K562 (cell line): ENCODE measurements around the gene EMD. TPM values are rescaled to one million over a fixed set of nuclear protein-coding genes. Genes with fewer than 3 reads are reported as not detected.
A peak's percentile ranks its signal among the peaks of the same experiment; 100 is the strongest.

Experiments
- ATAC-seq: fragments of 200-7000 bp; cut with Tn5 transposase; 3 replicates; pipeline ENCODE4 v1.9.1; 2020; ENCODE audit warnings: moderate library complexity
- BruUV-seq: library from RNA; stranded (reverse); fragments of 400-500 nt; replicated peaks from 2 replicates; lab custom pipeline; 2021; lab: Mats Ljungman, UMichigan
- CTCF ChIA-PET: fragments of 300-600 bp; formaldehyde crosslinking; extraction: SDS; loops from one replicate; lab custom pipeline; 2021; ENCODE audit warnings: low intra/inter-chr PET ratio; lab: Yijun Ruan, JAX
- POLR2A ChIA-PET: fragments of 300-600, 350-650 bp; sonication (Branson Sonifier 250); formaldehyde crosslinking; extraction: SDS; loops from one replicate; lab custom pipeline; 2021; ENCODE audit warnings: antibody characterized with exemption, inconsistent platforms; lab: Yijun Ruan, JAX
- DNase-seq, 4 experiments: peaks; one replicate each; pipeline versions ENCODE4 v3.0.0 to v3.0.0-alpha.2; 2011 to 2018; ENCODE audit warnings: low spot score in 3 of 4, mixed read lengths in 3 of 4; ENCODE audit errors: extremely low read depth in 1 of 4
- FAIRE-seq: peaks from 2 replicates; lab custom pipeline; 2011; peaks lifted over from hg19 to GRCh38; lab: Jason Lieb, UNC
- H2AFZ ChIP-seq: 2 replicates; pipeline ENCODE4 v1.6.0; 2011; ENCODE audit warnings: low read depth, low read length, control low read depth, inconsistent platforms
- H3K27ac ChIP-seq: fragments of 200-600 bp; 3 replicates; pipeline ENCODE4 v1.8.0; 2011; ENCODE audit warnings: low read depth, mild to moderate bottlenecking, control low read depth, inconsistent platforms, low read length, moderate library complexity, mixed read lengths; ENCODE audit errors: extremely low read depth
- H3K27me3 ChIP-seq, 2 experiments: fragments of 300-600 bp in 1 of 2; 2 replicates in 1 of 2; 3 replicates in 1 of 2; pipeline versions ENCODE4 v1.6.0 to v1.8.0; 2011; ENCODE audit warnings: inconsistent platforms in 2 of 2, low read length in 2 of 2, mild to moderate bottlenecking in 1 of 2, mixed read lengths in 1 of 2, moderate library complexity in 1 of 2; ENCODE audit not compliant: control insufficient read depth in 2 of 2, insufficient read depth in 2 of 2
- H3K36me3 ChIP-seq: fragments of 300-600 bp; 3 replicates; pipeline ENCODE4 v1.8.0; 2011; ENCODE audit warnings: mild to moderate bottlenecking, low read length, inconsistent platforms; ENCODE audit not compliant: control insufficient read depth, insufficient read depth
- H3K4me1 ChIP-seq, 2 experiments: fragments of 200-600 bp in 1 of 2; replicated peaks in 1 of 2; 2 replicates in 1 of 2; 3 replicates in 1 of 2; pipeline versions ENCODE4 v1.5.1 to v1.8.0; 2011; ENCODE audit warnings: inconsistent platforms in 2 of 2, low read length in 2 of 2, mild to moderate bottlenecking in 1 of 2, mixed read lengths in 1 of 2, moderate library complexity in 1 of 2; ENCODE audit not compliant: control insufficient read depth in 2 of 2, insufficient read depth in 2 of 2
- H3K4me2 ChIP-seq: 2 replicates; pipeline ENCODE4 v1.6.1; 2011; ENCODE audit warnings: low read length, control low read depth, inconsistent platforms, mixed read lengths; ENCODE audit not compliant: insufficient read depth
- H3K4me3 ChIP-seq: fragments of 200-600 bp; sonication (generic), shearing (Covaris generic); 2 replicates; pipeline ENCODE4 v1.5.1; 2016; ENCODE audit warnings: control low read depth, inconsistent platforms
- H3K79me2 ChIP-seq: fragments of 200-600 bp; 3 replicates; pipeline ENCODE4 v1.8.0; 2011; ENCODE audit warnings: low read length, inconsistent platforms; ENCODE audit not compliant: control insufficient read depth, insufficient read depth
- H3K9ac ChIP-seq, 2 experiments: 2 replicates each; pipeline versions ENCODE4 v1.6.0 to v1.6.1; 2011; ENCODE audit warnings: low read depth in 2 of 2, low read length in 2 of 2, control low read depth in 1 of 2, inconsistent platforms in 1 of 2, mild to moderate bottlenecking in 1 of 2, mixed read lengths in 1 of 2; ENCODE audit not compliant: insufficient read depth in 1 of 2
- H3K9me1 ChIP-seq: one replicate; pipeline ENCODE4 v1.6.0; 2011; ENCODE audit warnings: inconsistent platforms, mild to moderate bottlenecking, low read length, moderate library complexity; ENCODE audit not compliant: control insufficient read depth, insufficient read depth
- H3K9me3 ChIP-seq: replicated peaks from 2 replicates; pipeline ENCODE4 v1.5.1; 2011; ENCODE audit warnings: low read depth, low read length, inconsistent platforms; ENCODE audit not compliant: control insufficient read depth, insufficient read depth
- H4K20me1 ChIP-seq: replicated peaks from 2 replicates; pipeline ENCODE4 v1.6.1; 2011; ENCODE audit warnings: low read length, inconsistent platforms, mixed read lengths; ENCODE audit not compliant: control insufficient read depth, insufficient read depth
- HDAC6 ChIP-seq: IDR thresholded peaks from 2 replicates; pipeline ENCODE4 v1.6.1; 2012; ENCODE audit warnings: low read depth, mild to moderate bottlenecking, control low read depth, inconsistent platforms, low read length, moderate library complexity
- HSF4 ChIP-seq: fragments of 250-450 bp; sonication (Bioruptor Pico); IDR thresholded peaks from 2 replicates; pipeline ENCODE4 v2.1.2; 2022; ENCODE audit warnings: mild to moderate bottlenecking, moderate library complexity, borderline replicate concordance
- KDM5B ChIP-seq: fragments of 200-600 bp; sonication (generic); IDR thresholded peaks from 2 replicates; pipeline ENCODE4 v1.6.1; 2012; ENCODE audit warnings: low read depth, mild to moderate bottlenecking, moderate library complexity, low read length, control low read depth, inconsistent platforms; ENCODE audit not compliant: insufficient replicate concordance
- POLR2A ChIP-seq: fragments of 450-650 bp; conservative IDR thresholded peaks from 2 replicates; pipeline ENCODE4 v1.6.1; 2016
- POLR2AphosphoS2 ChIP-seq: IDR thresholded peaks from 2 replicates; pipeline ENCODE4 v1.6.1; 2012; ENCODE audit warnings: low read length, improper control_type of control experiment
- POLR2G ChIP-seq: fragments of 200-400 bp; formaldehyde crosslinking; IDR thresholded peaks from 2 replicates; pipeline ENCODE4 v1.6.1; 2017; ENCODE audit warnings: low read depth, mild to moderate bottlenecking, antibody characterized with exemption, low read length, moderate library complexity
- PTBP1 ChIP-seq: fragments of 200-400 bp; formaldehyde crosslinking; IDR thresholded peaks from 2 replicates; pipeline ENCODE4 v1.6.1; 2017; ENCODE audit warnings: low read depth, low read length
- RBFOX2 ChIP-seq: fragments of 200-400 bp; formaldehyde crosslinking; IDR thresholded peaks from 2 replicates; pipeline ENCODE4 v1.6.1; 2017; ENCODE audit warnings: low read depth, mild to moderate bottlenecking, low read length, moderate library complexity
- SUPT5H ChIP-seq: fragments of 450-650 bp; IDR thresholded peaks from 2 replicates; pipeline ENCODE4 v1.6.1; 2016
- WGBS: fragments of 100-300 bp; shearing (Covaris generic); methylation state at CpG from one replicate; pipeline ENCODE4 v1.1.6; 2016; ENCODE audit warnings: low coverage, mixed read lengths; ENCODE audit not compliant: insufficient coverage; ENCODE audit errors: missing lambda C conversion rate; 5-methylcytosine and 5-hydroxymethylcytosine counted together
- in situ Hi-C: fragments of 300-500 bp; cut with MboI; formaldehyde crosslinking; loops from 4 replicates; pipeline ENCODE4 v1.15.0; 2018; ENCODE audit warnings: inconsistent platforms, mixed read lengths
- intact Hi-C: fragments of 100-400 bp; cut with micrococcal nuclease; formaldehyde crosslinking; loops from 2 replicates; pipeline ENCODE4 v1.14.2; 2022
- polyA plus RNA-seq, 8 experiments: library from polyadenylated mRNA; depleted of rRNA in 4 of 8; stranded (reverse) in 5 of 8; unstranded in 3 of 8; fragments of >200 nt; fragmentation: Nextera tagmentation in 2 of 8; fragmentation: Illumina TruSeq in 1 of 8; extraction: Ambion mirVana in 2 of 8; extraction: Trizol in 1 of 8; gene quantifications; 2 replicates each; pipeline versions ENCODE4 v1.2.1 to v1.2.3, GENCODE V29; 2011 to 2014; ENCODE audit warnings: inconsistent platforms in 1 of 8, missing spikeins in 1 of 8
- total RNA-seq, 7 experiments: library from RNA; depleted of rRNA in 6 of 7; stranded (reverse); fragments of >200 nt in 6 of 7; fragmentation: Illumina TruSeq in 2 of 7; extraction: Trizol in 2 of 7; gene quantifications; 2 replicates each; pipeline versions ENCODE4 v1.2.1 to v1.2.3, GENCODE V29; 2011 to 2021; ENCODE audit warnings: low replicate concordance in 1 of 7
- TF ChIP-seq, protein P1 (sequence below): fragments of 200-400 bp; formaldehyde crosslinking; IDR thresholded peaks from 2 replicates; pipeline ENCODE4 v1.6.1; 2017; ENCODE audit warnings: mild to moderate bottlenecking, low read depth, low read length, moderate library complexity

Gene EMD
- total and polyA plus RNA-seq, 9 of the 15 experiments (the other 6 are each of a cell fraction or from before 2014, with no cell fraction given), result 2.3 to 206 (median 61.9) TPM

DNA sequence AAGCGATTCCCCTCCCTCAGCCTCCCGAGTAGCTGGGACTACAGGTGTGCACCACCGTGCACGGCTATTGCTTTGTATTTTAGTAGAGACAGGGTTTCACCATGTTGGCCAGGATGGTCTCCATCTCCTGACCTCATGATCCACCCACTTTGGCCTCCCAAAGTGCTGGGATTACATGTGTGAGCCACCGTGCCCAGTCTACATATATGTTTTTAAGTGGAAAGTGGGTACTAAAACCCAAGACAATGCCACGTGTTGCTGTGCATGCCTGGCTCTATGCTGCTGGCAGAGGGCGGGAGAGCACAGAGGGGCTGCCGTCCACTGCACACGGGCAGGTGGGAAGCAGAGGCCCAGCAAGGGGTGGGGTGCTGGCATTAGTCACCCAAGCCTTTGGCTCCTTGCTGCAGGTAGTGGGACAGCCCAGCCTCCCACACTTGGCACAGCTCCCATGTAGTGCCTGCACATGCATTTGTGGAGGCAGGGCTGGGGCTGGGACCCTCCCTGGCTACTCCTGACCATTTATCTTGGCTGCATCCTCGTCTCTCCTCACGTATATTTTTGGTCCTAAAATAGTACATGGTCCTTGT, 3.5 kb downstream of the EMD start:
- no peak for ATAC-seq
- peak overlapping the region in 1 of 2 experiments; percentile 6; a peak in 1 of 4 replicates for H3K9ac ChIP-seq
- POLR2A ChIA-PET, result interaction anchor here (0.8 to 1.8 kb wide), 5 partner anchors 9 to 17 kb away, joined by 3 to 7 read pairs (median 4); partner anchors contain the start of gene RPL10

More for the DNA sequence above, 3.5 kb downstream of the EMD start:
- peaks cover 26% of the 10 kb centered on the region for H3K79me2 ChIP-seq
- no TSS peak for BruUV-seq
- no peak overlapping the region for H3K4me3 ChIP-seq
- H3K36me3 ChIP-seq, result peaks cover 19% of the 10 kb centered on the region; the same call in 2 of the 3 replicates
- TF ChIP-seq PTBP1 (no peak), POLR2A (peak; percentile 53; the same call in 1 of the 2 replicates), POLR2G (peak; percentile 64), HDAC6 (no peak), SUPT5H (peak; percentile 56), HSF4 (CRISPR knock-in tag) (no peak), POLR2AphosphoS2 (0 out of 2 replicates have a peak, but pooled peaks have one; percentile 45), KDM5B (peak; percentile 48), RBFOX2 (peak; percentile 45)
- TF ChIP-seq, protein P1, sequence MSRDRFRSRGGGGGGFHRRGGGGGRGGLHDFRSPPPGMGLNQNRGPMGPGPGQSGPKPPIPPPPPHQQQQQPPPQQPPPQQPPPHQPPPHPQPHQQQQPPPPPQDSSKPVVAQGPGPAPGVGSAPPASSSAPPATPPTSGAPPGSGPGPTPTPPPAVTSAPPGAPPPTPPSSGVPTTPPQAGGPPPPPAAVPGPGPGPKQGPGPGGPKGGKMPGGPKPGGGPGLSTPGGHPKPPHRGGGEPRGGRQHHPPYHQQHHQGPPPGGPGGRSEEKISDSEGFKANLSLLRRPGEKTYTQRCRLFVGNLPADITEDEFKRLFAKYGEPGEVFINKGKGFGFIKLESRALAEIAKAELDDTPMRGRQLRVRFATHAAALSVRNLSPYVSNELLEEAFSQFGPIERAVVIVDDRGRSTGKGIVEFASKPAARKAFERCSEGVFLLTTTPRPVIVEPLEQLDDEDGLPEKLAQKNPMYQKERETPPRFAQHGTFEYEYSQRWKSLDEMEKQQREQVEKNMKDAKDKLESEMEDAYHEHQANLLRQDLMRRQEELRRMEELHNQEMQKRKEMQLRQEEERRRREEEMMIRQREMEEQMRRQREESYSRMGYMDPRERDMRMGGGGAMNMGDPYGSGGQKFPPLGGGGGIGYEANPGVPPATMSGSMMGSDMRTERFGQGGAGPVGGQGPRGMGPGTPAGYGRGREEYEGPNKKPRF, result no peak
- intact Hi-C loops, result no loop called here
- no peaks in the 10 kb centered on the region for H3K27me3 ChIP-seq
- no peaks in the 10 kb centered on the region for H3K9me3 ChIP-seq
- CTCF ChIA-PET, result no interaction called here
- no peaks in the 10 kb centered on the region for H4K20me1 ChIP-seq
- 74% methylated on average over 7 of the region's 11 CpGs for WGBS
- in situ Hi-C loops, result no loop called here
- FAIRE-seq (no peak), DNase-seq (no peak)
- no peak overlapping the region for H3K4me2 ChIP-seq
- peaks cover 17 to 48% of the 10 kb centered on the region in 2 experiments for H3K4me1 ChIP-seq
- H3K9me1 ChIP-seq, result no peaks in the 10 kb centered on the region
- H3K27ac ChIP-seq, result no peak overlapping the region
- no peak overlapping the region for H2AFZ ChIP-seq
